ENCODE measurements around the gene HIVEP3.

DNA sequence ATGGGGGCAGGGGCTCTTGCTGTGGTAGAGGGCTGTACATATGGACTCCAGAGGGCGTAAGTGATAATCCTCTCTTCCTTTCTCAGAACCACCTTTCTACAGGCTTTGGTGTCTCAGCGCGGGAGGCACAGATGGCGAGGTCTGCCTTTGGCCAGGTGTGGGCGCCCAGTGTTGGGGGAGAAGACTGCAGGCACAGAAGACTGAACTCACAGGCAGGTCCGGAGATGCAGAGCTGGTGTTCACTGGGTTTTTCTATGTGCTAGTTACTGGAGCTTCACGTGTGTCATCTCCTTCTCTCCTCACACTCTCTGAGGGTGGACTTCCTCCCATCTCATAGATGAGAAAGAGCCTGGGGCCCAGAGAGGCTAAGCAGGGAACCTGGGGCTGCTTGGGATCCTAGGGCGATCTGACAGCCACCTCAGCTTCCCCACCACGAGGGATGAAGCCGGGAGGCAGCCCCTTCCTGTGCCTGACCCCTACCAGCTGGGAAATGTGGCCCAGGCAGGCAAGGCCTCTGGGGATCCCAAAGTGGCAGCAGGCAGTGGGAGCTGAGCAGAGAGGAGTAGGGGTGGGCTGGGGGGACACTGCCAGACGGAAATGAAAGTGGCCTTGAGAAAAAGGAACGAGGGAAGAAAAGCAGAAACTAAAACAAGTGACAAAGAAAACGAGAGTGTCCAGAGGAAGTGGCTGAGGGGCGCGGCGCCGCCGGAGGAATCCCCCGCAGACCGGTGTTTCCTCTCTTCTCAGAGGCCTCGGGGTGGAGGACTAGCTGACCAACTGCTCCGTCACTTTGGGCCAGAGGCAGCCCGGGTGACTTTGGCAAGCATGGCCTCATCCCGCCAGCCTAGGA is 191.6 kb downstream of the HIVEP3 start:
- peak; percentile 47 for TF ChIP-seq POLR2A (IDR thresholded peaks at IDR 0.05; ENCODE audit: extremely low read depth, insufficient read length)
- TF ChIP-seq, protein P1, sequence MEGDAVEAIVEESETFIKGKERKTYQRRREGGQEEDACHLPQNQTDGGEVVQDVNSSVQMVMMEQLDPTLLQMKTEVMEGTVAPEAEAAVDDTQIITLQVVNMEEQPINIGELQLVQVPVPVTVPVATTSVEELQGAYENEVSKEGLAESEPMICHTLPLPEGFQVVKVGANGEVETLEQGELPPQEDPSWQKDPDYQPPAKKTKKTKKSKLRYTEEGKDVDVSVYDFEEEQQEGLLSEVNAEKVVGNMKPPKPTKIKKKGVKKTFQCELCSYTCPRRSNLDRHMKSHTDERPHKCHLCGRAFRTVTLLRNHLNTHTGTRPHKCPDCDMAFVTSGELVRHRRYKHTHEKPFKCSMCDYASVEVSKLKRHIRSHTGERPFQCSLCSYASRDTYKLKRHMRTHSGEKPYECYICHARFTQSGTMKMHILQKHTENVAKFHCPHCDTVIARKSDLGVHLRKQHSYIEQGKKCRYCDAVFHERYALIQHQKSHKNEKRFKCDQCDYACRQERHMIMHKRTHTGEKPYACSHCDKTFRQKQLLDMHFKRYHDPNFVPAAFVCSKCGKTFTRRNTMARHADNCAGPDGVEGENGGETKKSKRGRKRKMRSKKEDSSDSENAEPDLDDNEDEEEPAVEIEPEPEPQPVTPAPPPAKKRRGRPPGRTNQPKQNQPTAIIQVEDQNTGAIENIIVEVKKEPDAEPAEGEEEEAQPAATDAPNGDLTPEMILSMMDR (IDR thresholded peaks at IDR 0.05; ENCODE audit: low read depth, low read length): peak; percentile 16
- TF ChIP-seq MYC (IDR thresholded peaks at IDR 0.05; ENCODE audit: low read depth, low read length): peak; percentile 45
